ENCODE measurements around the gene HEPH.

The HEPH gene

DNA sequence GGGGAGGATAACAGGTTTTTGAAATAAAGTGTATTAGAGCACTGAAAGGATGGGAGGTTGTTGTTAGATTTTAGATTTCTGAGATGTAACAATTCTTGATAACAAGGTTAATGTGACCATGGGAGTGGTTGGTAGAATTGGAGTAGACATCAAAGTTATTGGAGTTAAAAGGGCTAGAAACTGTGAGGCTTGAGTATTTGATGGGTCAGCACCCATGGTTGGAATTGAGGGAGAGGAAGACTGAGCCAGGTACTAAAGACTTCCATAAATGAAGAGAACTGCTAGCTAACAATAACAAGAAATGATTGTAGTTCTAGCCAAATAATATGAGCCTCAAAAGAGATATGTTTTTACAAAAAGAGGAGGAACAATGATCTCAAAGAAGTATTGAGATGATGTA lies 98.8 kb downstream of the HEPH start:
- H3K79me2 ChIP-seq (ENCODE audit: insufficient read depth, low read length) = no peaks in the 10 kb centered on the region
- TF ChIP-seq EZH2 (IDR thresholded peaks at IDR 0.05; ENCODE audit: borderline replicate concordance, low read length) = no peak
- TF ChIP-seq, protein P1, sequence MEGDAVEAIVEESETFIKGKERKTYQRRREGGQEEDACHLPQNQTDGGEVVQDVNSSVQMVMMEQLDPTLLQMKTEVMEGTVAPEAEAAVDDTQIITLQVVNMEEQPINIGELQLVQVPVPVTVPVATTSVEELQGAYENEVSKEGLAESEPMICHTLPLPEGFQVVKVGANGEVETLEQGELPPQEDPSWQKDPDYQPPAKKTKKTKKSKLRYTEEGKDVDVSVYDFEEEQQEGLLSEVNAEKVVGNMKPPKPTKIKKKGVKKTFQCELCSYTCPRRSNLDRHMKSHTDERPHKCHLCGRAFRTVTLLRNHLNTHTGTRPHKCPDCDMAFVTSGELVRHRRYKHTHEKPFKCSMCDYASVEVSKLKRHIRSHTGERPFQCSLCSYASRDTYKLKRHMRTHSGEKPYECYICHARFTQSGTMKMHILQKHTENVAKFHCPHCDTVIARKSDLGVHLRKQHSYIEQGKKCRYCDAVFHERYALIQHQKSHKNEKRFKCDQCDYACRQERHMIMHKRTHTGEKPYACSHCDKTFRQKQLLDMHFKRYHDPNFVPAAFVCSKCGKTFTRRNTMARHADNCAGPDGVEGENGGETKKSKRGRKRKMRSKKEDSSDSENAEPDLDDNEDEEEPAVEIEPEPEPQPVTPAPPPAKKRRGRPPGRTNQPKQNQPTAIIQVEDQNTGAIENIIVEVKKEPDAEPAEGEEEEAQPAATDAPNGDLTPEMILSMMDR (IDR thresholded peaks at IDR 0.05; ENCODE audit: low read length) = no peak
- H3K36me3 ChIP-seq (ENCODE audit: insufficient read depth, low read length) = no peaks in the 10 kb centered on the region
- H3K27me3 ChIP-seq (ENCODE audit: insufficient read depth, low read length) = no peaks in the 10 kb centered on the region
- no peaks in the 10 kb centered on the region for H3K4me1 ChIP-seq (ENCODE audit: insufficient read depth, low read length, severe bottlenecking)
- no peaks in the 10 kb centered on the region for H3K9me2 ChIP-seq (ENCODE audit: low read depth, low read length)
- H3K9me3 ChIP-seq (ENCODE audit: low read length) = no peaks in the 10 kb centered on the region
- H2AFZ ChIP-seq (ENCODE audit: low read length) = no peak overlapping the region
- H4K20me1 ChIP-seq (ENCODE audit: insufficient read depth, low read length) = no peaks in the 10 kb centered on the region
- no peak overlapping the region for H3K9ac ChIP-seq (ENCODE audit: low read length)
- H3K27ac ChIP-seq (ENCODE audit: low read depth, low read length, poor library complexity, severe bottlenecking) = no peak overlapping the region
- H3F3A ChIP-seq (ENCODE audit: insufficient read depth, low read length) = no peaks in the 10 kb centered on the region
- H3K4me3 ChIP-seq (ENCODE audit: low read depth, low read length, poor library complexity, severe bottlenecking) = no peak overlapping the region
- H3K4me2 ChIP-seq (ENCODE audit: low read length) = no peak overlapping the region
